GM12878 (cell line): ENCODE results near the gene RABL6. TPM values are rescaled to one million over a fixed set of nuclear protein-coding genes. Genes with fewer than 3 reads are reported as not detected.
A peak's percentile ranks its signal among the peaks of the same experiment; 100 is the strongest.

Source experiments
- ATF7 ChIP-seq: fragments of 450-650 bp; IDR thresholded peaks from 2 replicates; pipeline ENCODE4 v1.6.1; 2016; ENCODE audit warnings: low read depth, mild to moderate bottlenecking
- BCLAF1 ChIP-seq: fragments of 450-650 bp; IDR thresholded peaks from 2 replicates; pipeline ENCODE4 v1.6.1; 2017; ENCODE audit warnings: antibody characterized with exemption, mild to moderate bottlenecking, moderate library complexity
- CEBPZ ChIP-seq: fragments of 150-350 bp; IDR thresholded peaks from 2 replicates; pipeline ENCODE4 v1.6.1; 2016; ENCODE audit warnings: low read depth, low read length
- CHD2 ChIP-seq: IDR thresholded peaks from 2 replicates; pipeline ENCODE4 v1.6.1; 2011; ENCODE audit warnings: low read depth, low read length, improper control_type of control experiment, borderline replicate concordance
- CREB1 ChIP-seq: IDR thresholded peaks from 2 replicates; pipeline ENCODE4 v1.6.1; 2012; ENCODE audit warnings: low read depth, mild to moderate bottlenecking, inconsistent platforms
- CREM ChIP-seq: IDR thresholded peaks from 2 replicates; pipeline ENCODE4 v1.6.1; 2014; ENCODE audit warnings: antibody characterized with exemption, low read depth
- HDGF ChIP-seq: fragments of 450-650 bp; IDR thresholded peaks from 2 replicates; pipeline ENCODE4 v1.6.1; 2016; ENCODE audit warnings: antibody characterized with exemption
- MYB ChIP-seq: fragments of 150-350 bp; IDR thresholded peaks from 2 replicates; pipeline ENCODE4 v1.6.1; 2014; ENCODE audit warnings: mild to moderate bottlenecking, low read depth, low read length, borderline replicate concordance
- NKRF ChIP-seq: fragments of 450-650 bp; conservative IDR thresholded peaks from 2 replicates; pipeline ENCODE4 v1.6.1; 2017; ENCODE audit warnings: mild to moderate bottlenecking, moderate library complexity
- POLR2AphosphoS2 ChIP-seq: IDR thresholded peaks from 2 replicates; pipeline ENCODE4 v1.6.1; 2011; ENCODE audit warnings: low read depth, mild to moderate bottlenecking, low read length, improper control_type of control experiment, moderate library complexity
- RAD21 ChIP-seq: IDR thresholded peaks from 2 replicates; pipeline ENCODE4 v1.6.1; 2011; ENCODE audit warnings: mild to moderate bottlenecking, low read depth, low read length, moderate library complexity; ENCODE audit not compliant: insufficient read depth
- SKIL ChIP-seq: fragments of 450-650 bp; IDR thresholded peaks from 2 replicates; pipeline ENCODE4 v1.6.1; 2017; ENCODE audit warnings: mild to moderate bottlenecking, low read depth, inconsistent platforms; ENCODE audit not compliant: poor library complexity, severe bottlenecking
- SREBF2 ChIP-seq: IDR thresholded peaks from 2 replicates; pipeline ENCODE4 v1.6.1; 2012; ENCODE audit warnings: mild to moderate bottlenecking, low read length
- TCF3 ChIP-seq: IDR thresholded peaks from 2 replicates; pipeline ENCODE4 v1.6.1; 2012; ENCODE audit warnings: low read depth, mild to moderate bottlenecking, low read length, borderline replicate concordance; ENCODE audit not compliant: insufficient read depth
- USF2 ChIP-seq: IDR thresholded peaks from 2 replicates; pipeline ENCODE4 v1.6.1; 2011; ENCODE audit warnings: low read depth, low read length, improper control_type of control experiment, borderline replicate concordance
- ZNF217 ChIP-seq: fragments of 450-650 bp; IDR thresholded peaks from 2 replicates; pipeline ENCODE4 v1.6.1; 2017; ENCODE audit warnings: antibody characterized with exemption, mild to moderate bottlenecking
- polyA plus RNA-seq, 11 experiments: library from polyadenylated mRNA; depleted of rRNA in 4 of 11; unstranded in 6 of 11; stranded (reverse) in 5 of 11; fragments of >200 nt; fragmentation: Nextera tagmentation in 4 of 11; fragmentation: Illumina TruSeq in 1 of 11; extraction: Ambion mirVana in 4 of 11; extraction: Trizol in 1 of 11; gene quantifications; 1 replicate in 1 of 11; 2 replicates in 10 of 11; pipeline versions ENCODE4 v1.2.1 to v1.2.3, GENCODE V29; 2011 to 2016; ENCODE audit warnings: inconsistent platforms in 2 of 11, missing spikeins in 2 of 11, low read depth in 1 of 11
- total RNA-seq, 4 experiments: library from RNA; depleted of rRNA in 3 of 4; stranded (reverse); fragments of >200 nt in 3 of 4; fragmentation: Illumina TruSeq in 1 of 4; extraction: Trizol in 1 of 4; gene quantifications; 2 replicates each; pipeline versions ENCODE4 v1.2.1 to v1.2.3, GENCODE V29; 2013 to 2021

The RABL6 gene
- total and polyA plus RNA-seq, 10 of the 15 experiments (the other 5 are each of a cell fraction or from before 2014, with no cell fraction given), result 1.4 to 134 (median 42.7) TPM

GRCh38 chr9:136849038-136849959, 41.6 kb downstream of the RABL6 start, which contains the start of gene PHPT1 (continued):
- TF ChIP-seq NKRF (peak; percentile 71), ZNF217 (no peak), USF2 (peak; percentile 53), CREB1 (no peak), MYB (no peak), CREM (peak; percentile 54), ATF7 (0 out of 2 replicates have a peak, but pooled peaks have one; percentile 34), RAD21 (no peak), BCLAF1 (no peak), SREBF2 (no peak), CHD2 (peak; percentile 96), SKIL (peak; percentile 58), HDGF (peak; percentile 78), TCF3 (0 out of 2 replicates have a peak, but pooled peaks have one; percentile 38), POLR2AphosphoS2 (peak; percentile 94), CEBPZ (peak; percentile 32; the same call in 1 of the 2 replicates)
